Measurements from ENCODE around the gene PTH2R.
"Not testable (repeated sequence)": the region's sequence is repeated elsewhere in the genome, so short reads cannot be mapped to it uniquely, and the experiment has no call there.

PTH2R gene

DNA sequence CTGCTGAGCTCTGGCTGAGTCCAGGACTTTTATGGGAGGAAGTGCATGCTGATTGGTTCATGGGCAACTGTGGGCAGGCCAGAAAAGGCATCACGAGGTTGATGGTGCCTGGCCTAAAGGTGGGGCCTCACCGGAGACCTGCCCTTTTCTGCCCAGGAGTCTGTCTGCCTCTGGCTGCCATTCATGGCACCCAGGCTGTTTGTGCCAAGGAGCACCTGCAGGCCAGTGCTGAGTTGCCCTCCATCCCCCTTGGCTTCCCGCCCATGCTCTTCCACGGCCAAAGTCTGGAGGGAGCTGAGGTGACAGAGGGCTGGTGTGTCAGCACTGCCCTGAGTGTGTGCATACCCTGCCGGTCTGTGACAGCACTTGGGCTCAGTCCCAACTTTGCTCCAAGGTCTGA, 123.2 kb downstream of the PTH2R start:
- no peak for TF ChIP-seq ZNF274 (IDR thresholded peaks at IDR 0.05; ENCODE audit: low read depth, low read length)
- no peak overlapping the region for H3K4me3 ChIP-seq (ENCODE audit: low read length)

DNA sequence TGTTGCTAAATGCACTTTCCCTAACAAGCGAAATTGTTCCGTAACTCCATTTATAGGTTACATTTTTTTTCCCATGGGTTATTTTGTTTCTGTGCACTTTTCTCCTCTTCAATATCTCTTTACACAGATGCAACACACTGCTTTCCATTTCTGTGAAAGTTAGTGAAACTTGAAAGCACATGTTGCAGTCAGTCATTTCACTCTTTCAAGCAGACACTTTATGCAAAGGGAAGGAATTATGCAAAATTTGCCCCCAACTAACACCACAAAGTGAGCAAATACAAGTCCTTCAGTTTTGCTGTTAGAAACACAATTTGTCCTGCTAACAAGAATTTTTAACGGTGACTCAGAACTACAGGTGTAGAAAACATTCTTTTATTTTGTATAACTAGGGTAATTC, 124.8 kb downstream of the PTH2R start:
- no peak for TF ChIP-seq ZNF274 (IDR thresholded peaks at IDR 0.05; ENCODE audit: low read depth, low read length)
- H3K4me3 ChIP-seq (ENCODE audit: low read length) = no peak overlapping the region

DNA sequence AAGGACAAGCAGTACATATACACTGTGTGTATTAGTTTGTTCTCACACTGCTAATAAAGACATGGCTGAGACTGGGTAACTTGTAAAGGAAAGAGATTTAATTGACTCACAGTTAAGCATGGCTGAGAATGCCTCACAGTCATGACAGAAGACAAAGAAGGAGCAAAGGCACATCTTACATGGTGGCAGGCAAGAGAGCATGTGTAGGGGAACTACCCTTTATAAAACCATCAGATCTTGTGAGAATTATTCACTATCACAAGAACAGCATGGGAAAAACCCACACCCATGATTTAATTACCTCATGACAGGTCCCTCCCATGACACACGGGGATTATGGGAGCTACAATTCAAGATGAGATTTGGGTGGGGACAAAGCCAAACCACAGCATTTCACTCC, 129.0 kb downstream of the PTH2R start:
- H3K4me3 ChIP-seq (ENCODE audit: low read length) = not testable (repeated sequence)

DNA sequence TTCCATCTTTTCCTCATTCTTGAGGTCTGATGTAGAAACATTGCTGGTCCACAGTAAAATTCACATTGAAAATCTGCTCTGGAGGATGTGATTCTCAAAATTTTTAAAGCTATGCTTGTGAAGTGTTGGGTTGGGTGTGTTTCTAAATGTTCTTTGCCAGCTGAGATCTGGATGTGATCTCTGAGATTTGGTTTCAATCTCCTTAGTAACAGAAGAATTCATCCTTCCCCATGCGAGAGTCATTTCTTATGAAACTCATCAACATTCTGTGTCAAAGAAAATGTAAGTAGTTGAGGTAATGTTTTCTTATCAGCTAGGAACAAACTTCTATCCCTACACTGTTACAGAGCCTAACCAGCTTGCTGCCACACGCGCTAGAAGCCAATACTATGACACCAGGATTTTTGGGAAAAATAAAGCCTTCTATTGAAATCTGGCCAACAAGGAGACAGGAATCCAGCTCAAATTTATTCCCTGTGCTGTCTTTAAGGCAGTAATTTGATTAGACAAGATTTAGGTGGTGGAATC, 134.9 kb downstream of the PTH2R start:
- no peak for TF ChIP-seq ZNF274 (IDR thresholded peaks at IDR 0.05; ENCODE audit: low read depth, low read length)
- H3K4me3 ChIP-seq (ENCODE audit: low read length) = no peak overlapping the region

GRCh38 chr2:208541989-208542464, 135.4 kb downstream of the PTH2R start:
- H3K4me3 ChIP-seq (ENCODE audit: low read length) = no peak overlapping the region
- no peak for TF ChIP-seq ZNF274 (IDR thresholded peaks at IDR 0.05; ENCODE audit: low read depth, low read length)

GRCh38 chr2:208542465-208543041, 136.0 kb downstream of the PTH2R start:
- TF ChIP-seq ZNF274 (IDR thresholded peaks at IDR 0.05; ENCODE audit: low read depth, low read length) = no peak
- H3K4me3 ChIP-seq (ENCODE audit: low read length) = no peak overlapping the region
